WTC11 (cell line): Measurements from ENCODE around the gene AP2M1. TPM values are rescaled to one million over a fixed set of nuclear protein-coding genes. Genes with fewer than 3 reads are reported as not detected.
A peak's percentile ranks its signal among the peaks of the same experiment; 100 is the strongest.

Experiments used
- ATAC-seq: fragments of 200-7000 bp; cut with Tn5 transposase; 2 replicates; pipeline ENCODE4 v1.10.0; 2021; ENCODE audit warnings: mild to moderate bottlenecking, moderate library complexity
- Bru-seq: library from RNA; stranded (reverse); fragments of 400-500 nt; gene quantifications from one replicate; lab custom pipeline; 2021; lab: Mats Ljungman, UMichigan
- CTCF ChIA-PET: fragments of 300-600 bp; sonication (Branson Sonifier 250); formaldehyde crosslinking; loops from one replicate; lab custom pipeline; 2021; ENCODE audit warnings: antibody characterized with exemption; lab: Charles Lee
- POLR2A ChIA-PET: fragments of 350-600 bp; sonication (Branson Sonifier 250); formaldehyde crosslinking; loops from one replicate; lab custom pipeline; 2021; ENCODE audit warnings: antibody characterized with exemption; lab: Charles Lee
- DNase-seq: peaks from one replicate; pipeline ENCODE4 v3.0.0; 2021; ENCODE audit warnings: low spot score
- H3K27ac Mint-ChIP-seq: 2 replicates; pipeline ENCODE4 v1.8.0; 2021; ENCODE audit warnings: mixed read lengths
- H3K27me3 Mint-ChIP-seq: 2 replicates; pipeline ENCODE4 v1.8.0; 2021; ENCODE audit warnings: low read depth, mild to moderate bottlenecking, moderate library complexity, mixed read lengths
- H3K36me3 Mint-ChIP-seq: 2 replicates; pipeline ENCODE4 v1.8.0; 2021; ENCODE audit warnings: mixed read lengths
- H3K4me1 Mint-ChIP-seq: 2 replicates; pipeline ENCODE4 v1.8.0; 2022; ENCODE audit warnings: mixed read lengths
- H3K4me3 Mint-ChIP-seq: 2 replicates; pipeline ENCODE4 v1.8.0; 2021; ENCODE audit warnings: mild to moderate bottlenecking, moderate library complexity, mixed read lengths
- H3K9me3 Mint-ChIP-seq: 2 replicates; pipeline ENCODE4 v1.8.0; 2021; ENCODE audit warnings: mixed read lengths
- ATF1 ChIP-seq: sonication (generic); formaldehyde crosslinking; IDR thresholded peaks from 2 replicates; pipeline ENCODE4 v1.8.1; 2023; ENCODE audit warnings: mild to moderate bottlenecking, moderate library complexity, missing genetic modification reagents
- CREM ChIP-seq: sonication (generic); formaldehyde crosslinking; IDR thresholded peaks from 2 replicates; pipeline ENCODE4 v1.8.1; 2022; ENCODE audit warnings: mild to moderate bottlenecking, missing genetic modification reagents, moderate library complexity
- EMX1 ChIP-seq: fragments of 250-450 bp; sonication (Bioruptor Pico); IDR thresholded peaks from 2 replicates; pipeline ENCODE4 v1.8.0; 2021; ENCODE audit warnings: mild to moderate bottlenecking
- FOXJ3 ChIP-seq: sonication (generic); formaldehyde crosslinking; IDR thresholded peaks from 2 replicates; pipeline ENCODE4 v1.9.0; 2021; ENCODE audit warnings: missing genetic modification reagents, mild to moderate bottlenecking, borderline replicate concordance
- HMGXB4 ChIP-seq: sonication (generic); formaldehyde crosslinking; IDR thresholded peaks from 2 replicates; pipeline ENCODE4 v1.8.1; 2023; ENCODE audit warnings: mild to moderate bottlenecking, moderate library complexity, missing genetic modification reagents
- IRF1 ChIP-seq: sonication (generic); formaldehyde crosslinking; IDR thresholded peaks from 2 replicates; pipeline ENCODE4 v1.8.0; 2023; ENCODE audit warnings: missing genetic modification reagents
- JAZF1 ChIP-seq: fragments of 250-450 bp; sonication (Bioruptor Pico); IDR thresholded peaks from 2 replicates; pipeline ENCODE4 v1.9.0; 2021; ENCODE audit warnings: moderate library complexity, mild to moderate bottlenecking, inconsistent platforms
- JUN ChIP-seq: sonication (generic); formaldehyde crosslinking; IDR thresholded peaks from 2 replicates; pipeline ENCODE4 v1.8.0; 2023; ENCODE audit warnings: mild to moderate bottlenecking, missing genetic modification reagents
- MAX ChIP-seq: sonication (generic); formaldehyde crosslinking; IDR thresholded peaks from 2 replicates; pipeline ENCODE4 v1.8.0; 2022; ENCODE audit warnings: mild to moderate bottlenecking, missing genetic modification reagents
- MXD4 ChIP-seq: fragments of 250-450 bp; sonication (Bioruptor Pico); IDR thresholded peaks from 2 replicates; pipeline ENCODE4 v1.8.0; 2021; ENCODE audit warnings: mild to moderate bottlenecking, moderate library complexity, borderline replicate concordance
- MYBL2 ChIP-seq: sonication (generic); formaldehyde crosslinking; IDR thresholded peaks from 2 replicates; pipeline ENCODE4 v1.8.1; 2023; ENCODE audit warnings: mild to moderate bottlenecking, moderate library complexity, missing genetic modification reagents
- PREB ChIP-seq: sonication (generic); formaldehyde crosslinking; IDR thresholded peaks from 2 replicates; pipeline ENCODE4 v1.8.1; 2022; ENCODE audit warnings: mild to moderate bottlenecking, missing genetic modification reagents, moderate library complexity, borderline replicate concordance
- TP53 ChIP-seq: sonication (generic); formaldehyde crosslinking; IDR thresholded peaks from 2 replicates; pipeline ENCODE4 v1.8.1; 2023; ENCODE audit warnings: mild to moderate bottlenecking, missing genetic modification reagents
- USF2 ChIP-seq: sonication (generic); formaldehyde crosslinking; IDR thresholded peaks from 2 replicates; pipeline ENCODE4 v1.8.1; 2023; ENCODE audit warnings: mild to moderate bottlenecking, missing genetic modification reagents, moderate library complexity
- ZBTB43 ChIP-seq: sonication (generic); formaldehyde crosslinking; IDR thresholded peaks from 2 replicates; pipeline ENCODE4 v1.8.1; 2023; ENCODE audit warnings: mild to moderate bottlenecking, missing genetic modification reagents
- ZNF281 ChIP-seq: sonication (generic); formaldehyde crosslinking; IDR thresholded peaks from 2 replicates; pipeline ENCODE4 v1.8.0; 2023; ENCODE audit warnings: mild to moderate bottlenecking, missing genetic modification reagents
- ZNF317 ChIP-seq: sonication (generic); formaldehyde crosslinking; IDR thresholded peaks from 2 replicates; pipeline ENCODE4 v1.8.1; 2023; ENCODE audit warnings: low read depth, mild to moderate bottlenecking, moderate library complexity, missing genetic modification reagents, borderline replicate concordance
- ZNF425 ChIP-seq: fragments of 250-450 bp; sonication (Bioruptor Pico); conservative IDR thresholded peaks from 2 replicates; pipeline ENCODE4 v1.9.0; 2021; ENCODE audit warnings: mild to moderate bottlenecking
- ZNF512 ChIP-seq: sonication (generic); formaldehyde crosslinking; IDR thresholded peaks from 2 replicates; pipeline ENCODE4 v1.8.1; 2022; ENCODE audit warnings: missing genetic modification reagents, borderline replicate concordance
- ZNF671 ChIP-seq: fragments of 250-450 bp; sonication (Bioruptor Pico); IDR thresholded peaks from 2 replicates; pipeline ENCODE4 v1.8.0; 2021; ENCODE audit warnings: mild to moderate bottlenecking
- long read RNA-seq, 3 experiments: library from RNA in 1 of 3; library from capped mRNA in 1 of 3; library from polyadenylated mRNA in 1 of 3; unstranded in 2 of 3; stranded (forward) in 1 of 3; transcript quantifications; one replicate each; pipeline ENCODE4 v2.0.0, GENCODE V29; 2021
- total RNA-seq: library from RNA; stranded (reverse); gene quantifications from 3 replicates; pipeline ENCODE4 v1.2.3, GENCODE V29; 2021

AP2M1 gene
- total RNA-seq (370 to 399 TPM (median 383 TPM) in 3 replicates), Bru-seq, nascent RNA (percentile 90 among the genes with signal in this experiment)
- long read RNA-seq, experiment 1, transcript AP2M1-202 (11 exons, 2,091 nt) = major isoform, 77 of 2,090 reads
- long read RNA-seq, experiment 1, partial matches to known transcripts = 120 of 2,090 reads
- long read RNA-seq, experiment 1, other reads (novel, unspliced or antisense) = 1,889 of 2,090 reads
- long read RNA-seq, experiment 2, transcript AP2M1-202 (11 exons, 2,091 nt) = major isoform, 291 of 555 reads
- long read RNA-seq, experiment 2, transcript AP2M1-207 (10 exons, 1,950 nt) = minor isoform, 26 of 555 reads
- long read RNA-seq, experiment 2, partial matches to known transcripts = 182 of 555 reads
- long read RNA-seq, experiment 2, other reads (novel, unspliced or antisense) = 53 of 555 reads
- long read RNA-seq, experiment 3, transcript AP2M1-202 (11 exons, 2,091 nt) = major isoform, 71 of 1,361 reads
- long read RNA-seq, experiment 3, partial matches to known transcripts = 241 of 1,361 reads
- long read RNA-seq, experiment 3, other reads (novel, unspliced or antisense) = 1,047 of 1,361 reads

GRCh38 chr3:184174646-184175492, at the start of gene AP2M1:
Gene AP2M1 (plus strand): TSS chr3:184174855. CDS start chr3:184176994, 2,139 bp downstream.
- Mint-ChIP-seq H3K4me1 (peaks cover 28% of the 10 kb centered on the region), H3K9me3 (no peaks in the 10 kb centered on the region), H3K27ac (peak within 1 kb of the TSS; percentile 98), H3K4me3 (peak within 1 kb of the TSS; percentile 97), H3K36me3 (peaks cover 31% of the 10 kb centered on the region), H3K27me3 (no peaks in the 10 kb centered on the region)
- peak; percentile 83 for ATAC-seq
- ChIA-PET POLR2A (interaction anchor here (0.6 to 1.4 kb wide), 3 partner anchors 11 to 115 kb away, joined by 3 to 7 read pairs (median 3); partner anchors contain the start of gene ABCF3), CTCF (interaction anchor here (0.6 to 1.6 kb wide), 3 partner anchors 52 to 279 kb away, joined by 3 to 12 read pairs (median 8); partner anchors contain the start of gene VWA5B2)
- DNase-seq = peak; percentile 98
- TF ChIP-seq USF2 (CRISPR knock-in tag) (peak; percentile 28; the same call in 1 of the 2 replicates), ATF1 (CRISPR knock-in tag) (no peak), ZNF317 (CRISPR knock-in tag) (no peak), ZNF671 (CRISPR knock-in tag) (no peak), CREM (CRISPR knock-in tag) (no peak), JAZF1 (CRISPR knock-in tag) (no peak), MAX (CRISPR knock-in tag) (no peak), MYBL2 (CRISPR knock-in tag) (0 out of 2 replicates have a peak, but pooled peaks have one; percentile 25), MXD4 (CRISPR knock-in tag) (no peak), IRF1 (CRISPR knock-in tag) (no peak), ZNF425 (CRISPR knock-in tag) (no peak), ZNF512 (CRISPR knock-in tag) (0 out of 2 replicates have a peak, but pooled peaks have one; percentile 21), HMGXB4 (CRISPR knock-in tag) (no peak), ZNF281 (CRISPR knock-in tag) (no peak), TP53 (CRISPR knock-in tag) (peak; percentile 63; the same call in 1 of the 2 replicates), ZBTB43 (CRISPR knock-in tag) (0 out of 2 replicates have a peak, but pooled peaks have one; percentile 35), FOXJ3 (CRISPR knock-in tag) (no peak), JUN (CRISPR knock-in tag) (no peak), EMX1 (peak; percentile 25; the same call in 1 of the 2 replicates), PREB (CRISPR knock-in tag) (no peak)
